ENCODE data around the gene ZC3HAV1. TPM values are rescaled to one million over a fixed set of nuclear protein-coding genes. Genes with fewer than 3 reads are reported as not detected.

ZC3HAV1 gene
- total and polyA plus RNA-seq, 9 of the 15 experiments (the other 6 are each of a cell fraction or from before 2014, with no cell fraction given): 11.9 to 40.5 (median 23.9) TPM

- TF ChIP-seq MXI1 (IDR thresholded peaks at IDR 0.05; ENCODE audit: low read depth, low read length) (peak; percentile 54; the same call in 1 of the 2 replicates), PRPF4 (IDR thresholded peaks at IDR 0.05; ENCODE audit: insufficient read depth, low read depth, low read length, poor library complexity, severe bottlenecking) (no peak), ATF1 (CRISPR knock-in tag; IDR thresholded peaks at IDR 0.05) (no peak), ATF1 (tag; IDR thresholded peaks at IDR 0.05) (peak; percentile 89), FIP1L1 (IDR thresholded peaks at IDR 0.05; ENCODE audit: low read depth, low read length, poor library complexity, severe bottlenecking) (no peak), EWSR1 (IDR thresholded peaks at IDR 0.05; ENCODE audit: borderline replicate concordance, low read depth, partially characterized antibody) (no peak), ETV6 (IDR thresholded peaks at IDR 0.05; ENCODE audit: borderline replicate concordance in 1 of 2, low read depth in 2 of 2, low read length in 1 of 2) (no peak), ETV6 (CRISPR knock-in tag; IDR thresholded peaks at IDR 0.05; ENCODE audit: borderline replicate concordance) (no peak), GABPB1 (CRISPR knock-in tag; IDR thresholded peaks at IDR 0.05) (0 out of 2 replicates have a peak, but pooled peaks have one; percentile 23), ZNF282 (CRISPR knock-in tag; IDR thresholded peaks at IDR 0.05) (no peak), IFI16 (CRISPR knock-in tag; IDR thresholded peaks at IDR 0.05) (peak; percentile 75), TBL1XR1 (IDR thresholded peaks at IDR 0.05; ENCODE audit: low read length in 2 of 2) (peak; percentile 91 to 97; a peak in 3 of 4 replicates), STAT5B (CRISPR knock-in tag; IDR thresholded peaks at IDR 0.05) (no peak), ZNF24 (IDR thresholded peaks at IDR 0.05) (peak; percentile 23; the same call in 1 of the 2 replicates), BHLHE40 (IDR thresholded peaks at IDR 0.05; ENCODE audit: low read length) (peak; percentile 56; the same call in 1 of the 2 replicates), SMAD1 (IDR thresholded peaks at IDR 0.05; ENCODE audit: low read depth, low read length, partially characterized antibody) (no peak), MBD2 (IDR thresholded peaks at IDR 0.05; ENCODE audit: borderline replicate concordance, low read depth) (peak; percentile 72)
- TF ChIP-seq, protein P1, sequence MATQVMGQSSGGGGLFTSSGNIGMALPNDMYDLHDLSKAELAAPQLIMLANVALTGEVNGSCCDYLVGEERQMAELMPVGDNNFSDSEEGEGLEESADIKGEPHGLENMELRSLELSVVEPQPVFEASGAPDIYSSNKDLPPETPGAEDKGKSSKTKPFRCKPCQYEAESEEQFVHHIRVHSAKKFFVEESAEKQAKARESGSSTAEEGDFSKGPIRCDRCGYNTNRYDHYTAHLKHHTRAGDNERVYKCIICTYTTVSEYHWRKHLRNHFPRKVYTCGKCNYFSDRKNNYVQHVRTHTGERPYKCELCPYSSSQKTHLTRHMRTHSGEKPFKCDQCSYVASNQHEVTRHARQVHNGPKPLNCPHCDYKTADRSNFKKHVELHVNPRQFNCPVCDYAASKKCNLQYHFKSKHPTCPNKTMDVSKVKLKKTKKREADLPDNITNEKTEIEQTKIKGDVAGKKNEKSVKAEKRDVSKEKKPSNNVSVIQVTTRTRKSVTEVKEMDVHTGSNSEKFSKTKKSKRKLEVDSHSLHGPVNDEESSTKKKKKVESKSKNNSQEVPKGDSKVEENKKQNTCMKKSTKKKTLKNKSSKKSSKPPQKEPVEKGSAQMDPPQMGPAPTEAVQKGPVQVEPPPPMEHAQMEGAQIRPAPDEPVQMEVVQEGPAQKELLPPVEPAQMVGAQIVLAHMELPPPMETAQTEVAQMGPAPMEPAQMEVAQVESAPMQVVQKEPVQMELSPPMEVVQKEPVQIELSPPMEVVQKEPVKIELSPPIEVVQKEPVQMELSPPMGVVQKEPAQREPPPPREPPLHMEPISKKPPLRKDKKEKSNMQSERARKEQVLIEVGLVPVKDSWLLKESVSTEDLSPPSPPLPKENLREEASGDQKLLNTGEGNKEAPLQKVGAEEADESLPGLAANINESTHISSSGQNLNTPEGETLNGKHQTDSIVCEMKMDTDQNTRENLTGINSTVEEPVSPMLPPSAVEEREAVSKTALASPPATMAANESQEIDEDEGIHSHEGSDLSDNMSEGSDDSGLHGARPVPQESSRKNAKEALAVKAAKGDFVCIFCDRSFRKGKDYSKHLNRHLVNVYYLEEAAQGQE (IDR thresholded peaks at IDR 0.05; ENCODE audit: borderline replicate concordance): peak; percentile 62; the same call in 1 of the 2 replicates
- TF ChIP-seq, protein P1 (CRISPR knock-in tag; IDR thresholded peaks at IDR 0.05; ENCODE audit: low read depth): 0 out of 2 replicates have a peak, but pooled peaks have one; percentile 23
Measured at GRCh38 chr7:139124084-139124914, 14.8 kb upstream of the ZC3HAV1 start (continued).

Measured in K562 (cell line).